Measurements from ENCODE around the gene SFXN4.

SFXN4 gene, protein sequence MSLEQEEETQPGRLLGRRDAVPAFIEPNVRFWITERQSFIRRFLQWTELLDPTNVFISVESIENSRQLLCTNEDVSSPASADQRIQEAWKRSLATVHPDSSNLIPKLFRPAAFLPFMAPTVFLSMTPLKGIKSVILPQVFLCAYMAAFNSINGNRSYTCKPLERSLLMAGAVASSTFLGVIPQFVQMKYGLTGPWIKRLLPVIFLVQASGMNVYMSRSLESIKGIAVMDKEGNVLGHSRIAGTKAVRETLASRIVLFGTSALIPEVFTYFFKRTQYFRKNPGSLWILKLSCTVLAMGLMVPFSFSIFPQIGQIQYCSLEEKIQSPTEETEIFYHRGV

DNA sequence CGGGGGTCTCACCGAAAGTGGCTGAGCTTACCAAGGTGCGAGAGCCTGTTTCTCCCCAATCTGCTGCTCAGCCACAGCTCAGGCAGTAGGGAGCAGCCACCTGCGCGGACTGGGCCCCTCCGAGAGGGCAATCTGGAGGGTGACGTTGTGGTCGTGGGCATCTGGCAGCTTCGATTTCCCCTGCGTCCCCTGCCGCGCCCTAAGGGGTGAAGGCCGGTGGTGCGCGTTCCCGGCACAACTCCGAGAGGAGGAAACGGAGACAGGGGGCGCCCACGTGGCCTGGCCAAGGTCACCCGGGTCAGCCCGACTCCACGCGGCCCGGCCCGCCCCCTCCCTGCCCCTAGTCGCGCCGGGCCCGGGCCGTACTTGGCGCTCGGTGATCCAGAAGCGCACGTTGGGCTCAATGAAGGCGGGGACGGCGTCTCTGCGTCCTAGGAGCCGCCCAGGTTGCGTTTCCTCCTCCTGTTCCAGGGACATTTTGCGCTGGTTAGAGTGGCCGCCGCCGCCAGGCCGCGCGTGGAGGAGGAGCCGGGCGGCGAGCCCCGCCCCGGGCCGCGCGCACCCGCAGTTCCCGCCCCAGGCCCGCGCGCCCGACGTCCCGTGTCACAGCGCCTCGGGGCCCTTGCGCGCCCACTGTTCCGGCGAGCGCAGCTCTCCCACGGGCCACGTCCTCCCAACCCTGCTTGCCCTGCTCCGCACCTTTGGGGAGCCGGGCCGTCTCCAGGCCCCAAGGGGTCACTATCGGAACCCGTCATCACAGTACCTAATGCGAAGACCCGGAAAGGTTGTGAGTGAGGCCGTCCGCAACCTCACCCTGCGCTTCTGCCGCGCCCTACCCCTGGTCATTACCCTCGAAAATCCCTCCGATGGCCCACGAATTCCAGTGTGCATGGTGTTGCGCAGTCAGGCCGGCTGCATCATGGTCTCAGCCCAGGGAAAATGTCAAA, at the start of gene SFXN4:
Gene SFXN4 (minus strand): TSS at position 544 of the 947 bp plus-strand sequence. CDS start 67 bp downstream, at position 477.
- H3K27ac ChIP-seq (ENCODE audit: low read length): no peak within 1 kb of the TSS
- H3K9me3 ChIP-seq (ENCODE audit: control insufficient read depth, low read depth, low read length): no peaks in the 10 kb centered on the region
- no peaks in the 10 kb centered on the region for H3K27me3 ChIP-seq (ENCODE audit: control insufficient read depth, insufficient read depth, low read length)
- H3K4me1 ChIP-seq (ENCODE audit: control insufficient read depth, low read depth, low read length): no peaks in the 10 kb centered on the region
- peak within 1 kb of the TSS; percentile 73 for H3K9ac ChIP-seq (ENCODE audit: low read length)
- peak within 1 kb of the TSS; percentile 53 for H3K4me3 ChIP-seq (ENCODE audit: low read length)
- peaks cover 35% of the 10 kb centered on the region for H3K36me3 ChIP-seq (ENCODE audit: control insufficient read depth, low read depth, low read length)

DNA sequence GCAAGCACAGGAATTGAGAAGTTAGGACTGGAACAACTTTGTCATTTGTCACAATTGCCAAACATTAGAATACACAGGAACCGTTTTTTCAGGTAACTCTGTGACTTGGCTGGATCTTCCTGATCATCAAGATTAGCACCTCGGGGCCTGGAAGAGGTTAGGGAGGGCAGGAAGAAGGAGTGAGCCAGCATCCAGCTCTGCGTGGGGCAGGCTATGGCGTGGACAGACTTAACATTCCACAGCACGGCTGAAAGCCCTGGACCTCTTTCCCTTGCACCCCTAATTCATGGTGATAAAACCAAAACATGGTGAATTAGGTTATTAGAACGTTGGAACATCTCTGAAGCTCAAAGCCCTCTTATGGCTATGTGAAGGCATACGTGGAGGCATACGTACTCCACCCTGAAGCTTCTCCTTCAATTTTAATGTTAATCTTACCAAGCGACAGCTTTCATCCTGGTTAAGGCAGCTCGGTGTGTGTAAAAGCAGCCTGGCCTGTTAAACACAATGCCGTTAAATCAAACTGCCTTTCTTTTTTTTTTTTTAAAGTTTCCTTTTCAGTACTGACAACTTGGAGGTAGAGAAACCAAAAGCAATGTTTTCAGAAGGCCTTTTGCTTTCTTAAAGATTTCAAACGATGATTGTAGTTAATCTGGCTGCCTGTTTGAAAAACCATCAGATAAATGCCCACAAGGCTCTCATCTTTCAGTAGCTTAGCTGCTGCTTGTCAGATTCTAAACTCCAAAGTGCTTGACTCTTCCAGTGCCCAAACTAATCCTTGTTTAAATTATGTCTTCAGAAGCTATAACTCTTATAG, 46.3 kb upstream of the SFXN4 start:
- Histone ChIP-seq H3K4me3 (ENCODE audit: low read length) (no peak overlapping the region), H3K36me3 (ENCODE audit: control insufficient read depth, low read depth, low read length) (no peaks in the 10 kb centered on the region), H3K27ac (ENCODE audit: low read length) (no peak overlapping the region), H3K27me3 (ENCODE audit: control insufficient read depth, insufficient read depth, low read length) (peaks cover 25% of the 10 kb centered on the region), H3K9ac (ENCODE audit: low read length) (no peak overlapping the region), H3K9me3 (ENCODE audit: control insufficient read depth, low read depth, low read length) (no peaks in the 10 kb centered on the region), H3K4me1 (ENCODE audit: control insufficient read depth, low read depth, low read length) (peaks cover 23% of the 10 kb centered on the region)

DNA sequence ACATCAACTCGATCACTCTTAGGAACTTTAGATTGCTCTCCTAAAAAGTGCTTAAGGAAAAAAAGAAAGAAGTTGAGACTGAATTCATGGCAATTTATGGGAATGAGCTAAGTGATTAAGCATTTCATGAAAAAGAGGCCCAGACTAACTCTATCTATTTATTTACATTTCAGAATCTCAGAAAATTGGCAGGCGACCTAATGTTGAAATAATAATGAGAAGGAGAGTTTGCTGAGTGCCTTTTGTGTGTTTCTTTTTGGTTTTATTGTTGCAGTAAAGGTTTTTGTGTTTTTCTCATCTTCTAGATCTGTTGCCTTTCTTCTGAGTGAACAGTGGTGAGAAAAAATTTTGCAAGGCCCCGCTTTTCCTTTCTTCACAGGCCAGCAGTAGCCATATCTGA, 45.7 kb upstream of the SFXN4 start:
- H3K27me3 ChIP-seq (ENCODE audit: control insufficient read depth, insufficient read depth, low read length): peaks cover 25% of the 10 kb centered on the region
- H3K4me3 ChIP-seq (ENCODE audit: low read length): no peak overlapping the region
- H3K9me3 ChIP-seq (ENCODE audit: control insufficient read depth, low read depth, low read length): no peaks in the 10 kb centered on the region
- no peak overlapping the region for H3K9ac ChIP-seq (ENCODE audit: low read length)
- no peaks in the 10 kb centered on the region for H3K36me3 ChIP-seq (ENCODE audit: control insufficient read depth, low read depth, low read length)
- no peak overlapping the region for H3K27ac ChIP-seq (ENCODE audit: low read length)
- peaks cover 23% of the 10 kb centered on the region for H3K4me1 ChIP-seq (ENCODE audit: control insufficient read depth, low read depth, low read length)

DNA sequence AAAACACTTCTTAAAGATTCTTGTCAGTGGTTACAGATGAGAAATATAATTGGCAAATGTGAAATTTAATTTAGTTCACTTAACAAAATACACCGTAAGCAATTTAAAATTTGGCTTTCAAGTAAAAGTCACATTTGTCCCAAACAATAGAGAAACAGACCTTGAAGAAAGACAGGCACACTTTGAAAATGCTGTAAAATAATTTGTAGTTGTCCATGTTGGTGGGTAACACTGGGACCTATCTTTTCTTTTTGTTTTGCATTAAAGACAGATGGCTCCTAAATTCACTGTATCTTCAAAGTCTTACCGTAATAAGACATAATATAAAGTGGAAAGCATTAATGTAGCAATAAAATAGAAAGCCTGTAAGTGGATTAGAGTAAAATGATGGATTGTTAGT, 45.1 kb upstream of the SFXN4 start:
- Histone ChIP-seq H3K4me3 (ENCODE audit: low read length) (no peak overlapping the region), H3K4me1 (ENCODE audit: control insufficient read depth, low read depth, low read length) (peaks cover 23% of the 10 kb centered on the region), H3K9me3 (ENCODE audit: control insufficient read depth, low read depth, low read length) (no peaks in the 10 kb centered on the region), H3K9ac (ENCODE audit: low read length) (no peak overlapping the region), H3K27ac (ENCODE audit: low read length) (no peak overlapping the region), H3K27me3 (ENCODE audit: control insufficient read depth, insufficient read depth, low read length) (peaks cover 25% of the 10 kb centered on the region), H3K36me3 (ENCODE audit: control insufficient read depth, low read depth, low read length) (no peaks in the 10 kb centered on the region)

DNA sequence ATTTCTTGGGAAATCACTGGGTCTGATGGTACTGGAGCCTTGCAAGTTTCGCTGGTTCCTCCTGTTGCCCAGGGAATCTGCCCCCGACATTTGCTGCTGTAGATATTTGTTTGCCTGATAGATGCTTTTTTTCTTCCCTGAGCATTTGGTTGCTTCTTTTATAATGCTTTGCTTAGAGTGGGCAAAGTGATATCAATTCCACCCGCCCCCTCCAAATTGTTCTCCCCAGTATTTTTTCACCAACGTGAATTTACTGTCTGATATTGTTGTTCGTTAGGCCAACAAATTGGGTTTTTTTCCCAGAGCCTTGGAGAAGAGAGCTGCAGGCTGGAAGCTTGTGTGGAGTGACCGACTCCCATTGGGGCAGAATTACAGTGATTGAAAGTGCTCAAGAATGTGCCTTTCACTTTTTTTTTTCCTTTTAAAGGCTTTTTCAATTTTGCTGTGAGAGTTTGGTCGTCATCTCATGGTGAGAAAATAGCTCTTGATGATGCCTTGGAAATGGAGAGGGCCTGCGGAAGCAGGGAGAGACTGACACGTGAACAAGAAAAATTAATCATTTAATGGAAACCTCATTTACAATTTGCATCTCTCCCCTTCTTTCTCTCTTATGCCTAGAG, 44.3 kb upstream of the SFXN4 start:
- no peaks in the 10 kb centered on the region for H3K9me3 ChIP-seq (ENCODE audit: control insufficient read depth, low read depth, low read length)
- no peak overlapping the region for H3K4me3 ChIP-seq (ENCODE audit: low read length)
- H3K9ac ChIP-seq (ENCODE audit: low read length): no peak overlapping the region
- H3K4me1 ChIP-seq (ENCODE audit: control insufficient read depth, low read depth, low read length): peaks cover 23% of the 10 kb centered on the region
- H3K36me3 ChIP-seq (ENCODE audit: control insufficient read depth, low read depth, low read length): no peaks in the 10 kb centered on the region
- peaks cover 25% of the 10 kb centered on the region for H3K27me3 ChIP-seq (ENCODE audit: control insufficient read depth, insufficient read depth, low read length)
- no peak overlapping the region for H3K27ac ChIP-seq (ENCODE audit: low read length)

DNA sequence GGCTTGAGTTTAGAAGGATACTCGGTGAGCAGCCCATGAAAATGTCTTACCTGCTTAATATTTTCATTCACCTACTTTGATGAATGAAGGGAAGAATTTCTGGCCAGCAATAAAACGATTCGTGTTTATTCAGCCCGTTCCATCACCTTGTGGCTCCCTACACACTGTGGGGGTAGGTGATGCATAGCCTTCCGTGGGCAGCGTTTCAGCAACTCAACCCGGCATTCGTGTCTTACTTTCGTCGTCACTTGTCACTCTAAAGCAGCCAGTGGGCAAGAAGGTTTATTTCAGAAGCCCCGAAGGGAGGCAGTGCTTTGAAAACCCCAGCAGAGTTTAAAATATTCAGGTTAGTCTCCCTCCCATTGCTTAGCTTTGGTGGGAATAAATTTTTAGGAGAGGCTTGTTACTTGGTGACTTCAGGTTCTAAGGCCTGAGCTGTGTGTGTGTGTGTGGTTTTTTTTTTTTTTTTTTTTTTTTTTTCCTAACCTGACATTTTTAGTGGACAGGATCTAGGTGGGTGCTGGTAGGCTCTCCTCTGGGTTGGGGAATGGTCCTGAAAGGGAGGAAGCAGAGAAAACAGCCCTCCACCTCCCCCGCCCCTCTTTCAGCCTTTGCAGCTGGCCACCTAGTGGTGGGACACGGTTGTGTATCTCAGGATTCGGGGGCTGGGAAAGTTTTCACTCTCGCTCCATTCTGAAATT, 43.7 kb upstream of the SFXN4 start:
- Histone ChIP-seq H3K27me3 (ENCODE audit: control insufficient read depth, insufficient read depth, low read length) (peaks cover 25% of the 10 kb centered on the region), H3K9ac (ENCODE audit: low read length) (no peak overlapping the region), H3K9me3 (ENCODE audit: control insufficient read depth, low read depth, low read length) (no peaks in the 10 kb centered on the region), H3K36me3 (ENCODE audit: control insufficient read depth, low read depth, low read length) (no peaks in the 10 kb centered on the region), H3K4me3 (ENCODE audit: low read length) (peak overlapping the region; percentile 27), H3K27ac (ENCODE audit: low read length) (no peak overlapping the region), H3K4me1 (ENCODE audit: control insufficient read depth, low read depth, low read length) (peaks cover 23% of the 10 kb centered on the region)

DNA sequence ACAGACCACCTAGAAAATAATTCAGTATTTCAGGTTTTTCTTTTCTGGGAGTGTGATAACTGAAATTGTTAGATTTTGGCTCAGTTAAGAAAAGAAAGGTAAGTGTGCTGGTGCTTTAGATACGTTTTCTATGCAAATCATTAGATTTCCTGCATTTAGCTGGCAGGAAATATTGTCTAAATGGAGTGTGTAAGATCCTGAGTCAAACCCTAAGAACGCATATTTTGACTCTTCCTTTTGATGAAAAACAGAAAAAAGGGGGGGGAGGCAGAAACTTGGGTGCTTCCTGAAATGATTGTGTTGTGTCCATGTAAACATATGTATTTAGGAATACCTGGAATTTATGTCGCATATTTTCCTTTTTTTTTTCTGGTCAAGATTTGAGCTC, 43.0 kb upstream of the SFXN4 start:
- Histone ChIP-seq H3K9ac (ENCODE audit: low read length) (peak overlapping the region; percentile 30), H3K27ac (ENCODE audit: low read length) (no peak overlapping the region), H3K4me3 (ENCODE audit: low read length) (peak overlapping the region; percentile 85), H3K4me1 (ENCODE audit: control insufficient read depth, low read depth, low read length) (peaks cover 23% of the 10 kb centered on the region), H3K36me3 (ENCODE audit: control insufficient read depth, low read depth, low read length) (no peaks in the 10 kb centered on the region), H3K27me3 (ENCODE audit: control insufficient read depth, insufficient read depth, low read length) (peaks cover 25% of the 10 kb centered on the region), H3K9me3 (ENCODE audit: control insufficient read depth, low read depth, low read length) (no peaks in the 10 kb centered on the region)

DNA sequence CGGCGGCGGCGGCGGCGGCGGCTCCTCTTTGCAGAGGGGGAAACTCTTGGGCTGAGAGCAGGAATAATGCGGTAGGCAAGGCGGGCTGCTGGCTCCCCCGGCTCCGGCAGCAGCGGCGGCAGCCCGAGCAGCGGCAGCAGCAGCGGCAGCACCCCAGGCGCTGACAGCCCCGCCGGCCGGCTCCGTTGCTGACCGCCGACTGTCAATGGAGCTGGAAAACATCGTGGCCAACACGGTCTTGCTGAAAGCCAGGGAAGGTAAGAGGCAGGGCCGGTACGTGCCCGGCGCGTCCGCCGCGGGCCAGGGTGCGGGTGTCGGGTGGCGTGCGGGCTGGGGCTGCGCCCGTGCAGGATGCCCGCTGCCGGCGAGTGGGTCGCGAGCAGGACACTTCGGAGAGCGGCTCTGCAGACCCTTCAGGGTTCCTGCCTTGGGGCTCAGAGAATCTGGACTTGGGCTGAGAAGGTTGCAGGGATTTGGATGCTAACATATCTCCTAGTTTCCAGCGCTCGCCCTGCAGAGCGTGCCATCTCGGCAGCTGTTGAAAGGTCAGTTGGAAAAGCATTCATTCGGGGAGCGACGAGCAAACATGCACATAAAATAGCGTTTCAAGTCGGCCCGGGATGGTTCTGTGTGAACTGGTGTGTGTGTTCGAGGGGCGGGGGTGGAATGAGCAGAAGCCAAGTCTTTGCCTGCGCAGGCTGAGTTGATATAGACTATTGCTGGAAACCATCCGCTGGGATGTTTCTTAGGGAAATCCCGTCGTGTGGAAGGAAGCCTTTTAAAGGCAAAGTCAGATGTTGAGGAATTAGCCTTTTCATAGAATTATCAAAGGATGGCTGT, 42.4 kb upstream of the SFXN4 start:
- peaks cover 25% of the 10 kb centered on the region for H3K27me3 ChIP-seq (ENCODE audit: control insufficient read depth, insufficient read depth, low read length)
- H3K9ac ChIP-seq (ENCODE audit: low read length): peak overlapping the region; percentile 30
- peak overlapping the region; percentile 85 for H3K4me3 ChIP-seq (ENCODE audit: low read length)
- H3K27ac ChIP-seq (ENCODE audit: low read length): no peak overlapping the region
- H3K4me1 ChIP-seq (ENCODE audit: control insufficient read depth, low read depth, low read length): peaks cover 23% of the 10 kb centered on the region
- H3K9me3 ChIP-seq (ENCODE audit: control insufficient read depth, low read depth, low read length): no peaks in the 10 kb centered on the region
- H3K36me3 ChIP-seq (ENCODE audit: control insufficient read depth, low read depth, low read length): no peaks in the 10 kb centered on the region

DNA sequence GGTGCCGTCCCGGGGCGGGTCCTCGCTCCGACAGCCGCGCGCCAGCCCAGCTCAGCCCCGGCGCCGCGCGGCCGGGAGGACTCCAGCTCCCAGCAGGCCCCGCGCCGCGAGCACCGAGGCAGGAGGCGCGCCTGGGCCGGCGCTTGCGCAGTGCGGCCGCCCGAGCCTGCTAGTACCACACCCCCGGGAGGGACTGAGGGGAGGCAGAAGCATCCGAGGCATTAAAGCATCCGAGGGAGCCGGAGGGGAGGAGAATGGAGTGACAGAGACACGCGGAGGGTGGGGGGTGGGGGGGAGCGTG, 41.8 kb upstream of the SFXN4 start, which contains the start of gene GRK5:
Gene GRK5 (plus strand): TSS at position 206 of the 301 bp plus-strand sequence. CDS start 347 bp downstream, outside the sequence.
- H3K4me1 ChIP-seq (ENCODE audit: control insufficient read depth, low read depth, low read length): peaks cover 23% of the 10 kb centered on the region
- H3K9ac ChIP-seq (ENCODE audit: low read length): peak within 1 kb of the TSS; percentile 63

More for the DNA sequence above, 41.8 kb upstream of the SFXN4 start, which contains the start of gene GRK5:
- Histone ChIP-seq H3K4me3 (ENCODE audit: low read length) (peak within 1 kb of the TSS; percentile 85), H3K36me3 (ENCODE audit: control insufficient read depth, low read depth, low read length) (no peaks in the 10 kb centered on the region), H3K27me3 (ENCODE audit: control insufficient read depth, insufficient read depth, low read length) (peaks cover 25% of the 10 kb centered on the region), H3K9me3 (ENCODE audit: control insufficient read depth, low read depth, low read length) (no peaks in the 10 kb centered on the region), H3K27ac (ENCODE audit: low read length) (no peak within 1 kb of the TSS)

Data from iPS-18a (cell line).